A673 (cell line): ENCODE data around the gene ATP2A2.
"Not testable (repeated sequence)": the region's sequence is repeated elsewhere in the genome, so short reads cannot be mapped to it uniquely, and the experiment has no call there.

ENCODE experiments used
- EZH2 ChIP-seq: fragments of 200-600 bp; sonication (generic); IDR thresholded peaks from 2 replicates; pipeline ENCODE4 v1.6.1; 2017; ENCODE audit warnings: borderline replicate concordance, low read depth, mild to moderate bottlenecking, mixed read lengths, antibody characterized with exemption, low read length; ENCODE audit not compliant: poor library complexity, severe bottlenecking
- TF ChIP-seq, protein P1 (sequence below): fragments of 300-800, 200-600 bp; sonication (generic); conservative IDR thresholded peaks from 2 replicates; pipeline ENCODE4 v1.5.1; 2017; ENCODE audit warnings: low read depth, mild to moderate bottlenecking, antibody characterized with exemption, low read length, moderate library complexity, mixed read lengths

GRCh38 chr12:110340261-110340660 is 59.2 kb downstream of the ATP2A2 start:
- TF ChIP-seq, protein P1, sequence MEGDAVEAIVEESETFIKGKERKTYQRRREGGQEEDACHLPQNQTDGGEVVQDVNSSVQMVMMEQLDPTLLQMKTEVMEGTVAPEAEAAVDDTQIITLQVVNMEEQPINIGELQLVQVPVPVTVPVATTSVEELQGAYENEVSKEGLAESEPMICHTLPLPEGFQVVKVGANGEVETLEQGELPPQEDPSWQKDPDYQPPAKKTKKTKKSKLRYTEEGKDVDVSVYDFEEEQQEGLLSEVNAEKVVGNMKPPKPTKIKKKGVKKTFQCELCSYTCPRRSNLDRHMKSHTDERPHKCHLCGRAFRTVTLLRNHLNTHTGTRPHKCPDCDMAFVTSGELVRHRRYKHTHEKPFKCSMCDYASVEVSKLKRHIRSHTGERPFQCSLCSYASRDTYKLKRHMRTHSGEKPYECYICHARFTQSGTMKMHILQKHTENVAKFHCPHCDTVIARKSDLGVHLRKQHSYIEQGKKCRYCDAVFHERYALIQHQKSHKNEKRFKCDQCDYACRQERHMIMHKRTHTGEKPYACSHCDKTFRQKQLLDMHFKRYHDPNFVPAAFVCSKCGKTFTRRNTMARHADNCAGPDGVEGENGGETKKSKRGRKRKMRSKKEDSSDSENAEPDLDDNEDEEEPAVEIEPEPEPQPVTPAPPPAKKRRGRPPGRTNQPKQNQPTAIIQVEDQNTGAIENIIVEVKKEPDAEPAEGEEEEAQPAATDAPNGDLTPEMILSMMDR = not testable (repeated sequence)
- TF ChIP-seq EZH2 = not testable (repeated sequence)
